Lung (tissue), 12 donors: ENCODE measurements around the gene MSMO1. TPM values are rescaled to one million over a fixed set of nuclear protein-coding genes. Genes with fewer than 3 reads are reported as not detected.

Source experiments
- ATAC-seq: fragments of 200-7000 bp; cut with Tn5 transposase; one replicate; pipeline ENCODE4 v1.9.1; 2020; ENCODE audit warnings: moderate number of reproducible peaks; ENCODE audit not compliant: insufficient read depth, low FRiP score
- DNase-seq, 3 donors: peaks; one replicate each; pipeline ENCODE4 v3.0.0-alpha.2; 2013 to 2017
- H3K27ac ChIP-seq, 2 donors: one replicate each; pipeline ENCODE4 v1.5.1; 2013; ENCODE audit warnings: mild to moderate bottlenecking in 2 of 2, moderate library complexity in 2 of 2, control low read depth in 1 of 2, inconsistent platforms in 1 of 2, low read depth in 1 of 2, low read length in 1 of 2
- H3K27me3 ChIP-seq, 3 donors: one replicate each; pipeline ENCODE4 v1.5.1; 2013; ENCODE audit warnings: low read length in 2 of 3; ENCODE audit not compliant: control insufficient read depth in 3 of 3, insufficient read depth in 3 of 3
- H3K36me3 ChIP-seq, 4 donors: one replicate each; pipeline ENCODE4 v1.5.1; 2013; ENCODE audit warnings: low read length in 4 of 4, mild to moderate bottlenecking in 1 of 4, moderate library complexity in 1 of 4; ENCODE audit not compliant: control insufficient read depth in 4 of 4, insufficient read depth in 4 of 4
- H3K4me1 ChIP-seq, 5 donors: one replicate each; pipeline ENCODE4 v1.5.1; 2013; ENCODE audit warnings: low read length in 5 of 5, mild to moderate bottlenecking in 2 of 5, moderate library complexity in 1 of 5; ENCODE audit not compliant: control insufficient read depth in 5 of 5, insufficient read depth in 5 of 5
- H3K4me3 ChIP-seq: one replicate; pipeline ENCODE4 v1.5.1; 2013; ENCODE audit warnings: mild to moderate bottlenecking, control low read depth, moderate library complexity
- H3K9ac ChIP-seq, 2 donors: one replicate each; pipeline ENCODE4 v1.5.1; 2013; ENCODE audit warnings: low read length in 2 of 2, control low read depth in 1 of 2; ENCODE audit not compliant: insufficient read depth in 1 of 2
- H3K9me3 ChIP-seq, 4 donors: one replicate each; pipeline ENCODE4 v1.5.1; 2013; ENCODE audit warnings: low read length in 3 of 4, mild to moderate bottlenecking in 1 of 4, moderate library complexity in 1 of 4; ENCODE audit not compliant: control insufficient read depth in 4 of 4, insufficient read depth in 3 of 4
- CTCF ChIP-seq: IDR thresholded peaks from 2 replicates; pipeline ENCODE4 v1.5.1; 2012; ENCODE audit warnings: mild to moderate bottlenecking; ENCODE audit errors: control extremely low read depth, extremely low read depth
- WGBS, 2 donors: extraction: QIAGEN DNeasy Blood & Tissue Kit; methylation state at CpG; one replicate each; pipeline ENCODE4 v1.1.7; 2013; 5-methylcytosine and 5-hydroxymethylcytosine counted together
- polyA plus RNA-seq, 2 donors: library from polyadenylated mRNA; stranded (reverse); fragments of 200-250 nt; gene quantifications; one replicate each; pipeline ENCODE4 v1.2.1, GENCODE V29; 2013
- total RNA-seq, 2 donors: library from RNA; depleted of rRNA in 1 of 2; stranded (reverse); fragments of >200 nt in 1 of 2; gene quantifications; one replicate each; pipeline ENCODE4 v1.2.1, GENCODE V29; 2014 to 2021
- donor health status: control.
- donor health status: control.
- donor health status: Bipolar disorder and iron deficiency.
- donor health status: healthy.
- donor health status: DM: yes; HTN: yes; CAD: no.

The MSMO1 gene
- total and polyA plus RNA-seq, 4 donors = 135 to 257 (median 175) TPM

- Histone ChIP-seq H3K27me3 (no peaks in the 10 kb centered on the region), H3K9ac (no peak overlapping the region), H3K9me3 (no peaks in the 10 kb centered on the region), H3K4me3 (no peak overlapping the region), H3K4me1 (peaks cover 0 to 3% (median 0%) of the 10 kb centered on the region in 5 donors), H3K36me3 (peaks cover 0 to 5% (median 2%) of the 10 kb centered on the region in 4 donors), H3K27ac (no peak overlapping the region)
- TF ChIP-seq CTCF = no peak
- WGBS, 2 donors = 83 to 92% methylated on average over 2 of the region's 2 CpGs
- no peak for DNase-seq
- ATAC-seq = peak; percentile 41
Measured at GRCh38 chr4:165312506-165312905, 15.0 kb upstream of the MSMO1 start.

- no peak for TF ChIP-seq CTCF
- ATAC-seq (no peak), DNase-seq (no peak)
- Histone ChIP-seq H3K9ac (no peak overlapping the region), H3K27ac (no peak overlapping the region), H3K4me1 (peaks cover 0 to 3% (median 0%) of the 10 kb centered on the region in 5 donors), H3K9me3 (no peaks in the 10 kb centered on the region), H3K4me3 (no peak overlapping the region), H3K27me3 (no peaks in the 10 kb centered on the region), H3K36me3 (peaks cover 0 to 2% (median 2%) of the 10 kb centered on the region in 4 donors)
- WGBS, 2 donors = 96 to 97% methylated on average over 5 of the region's 5 CpGs
Measured at GRCh38 chr4:165319030-165319429, 8.4 kb upstream of the MSMO1 start.

- 95 to 98% methylated on average over 5 of the region's 5 CpGs for WGBS, 2 donors
- TF ChIP-seq CTCF = no peak
- DNase-seq (no peak), ATAC-seq (no peak)
- no peaks in the 10 kb centered on the region for H3K9me3 ChIP-seq
- H3K4me3 ChIP-seq = no peak overlapping the region
- no peak overlapping the region for H3K27ac ChIP-seq
- H3K36me3 ChIP-seq = peaks cover 0 to 2% (median 2%) of the 10 kb centered on the region in 4 donors
- H3K27me3 ChIP-seq = no peaks in the 10 kb centered on the region
- peaks cover 0 to 3% (median 0%) of the 10 kb centered on the region in 5 donors for H3K4me1 ChIP-seq
- H3K9ac ChIP-seq = no peak overlapping the region
Measured at GRCh38 chr4:165319509-165319908, 8.0 kb upstream of the MSMO1 start.
